ENCODE data around the gene PFDN2. TPM values are rescaled to one million over a fixed set of nuclear protein-coding genes. Genes with fewer than 3 reads are reported as not detected.

Gene PFDN2
- total RNA-seq, 2 donors from 2014 or later: 30.3 to 38.2 TPM

GRCh38 chr1:161088587-161089110 lies 29.2 kb downstream of the PFDN2 start:
- ATAC-seq: peak; percentile 25
- DNase-seq: peak in 1 of 2 donors; percentile 27
- intact Hi-C loops (cut with DNase I, micrococcal nuclease): no loop called here

- ATAC-seq: peak; percentile 32
- DNase-seq: no peak
- intact Hi-C loops (cut with DNase I, micrococcal nuclease): no loop called here
These were observed 31.4 kb downstream of the PFDN2 start for GRCh38 chr1:161086457-161086856.

- DNase-seq (peak in 1 of 2 donors; percentile 21), ATAC-seq (no peak)
- intact Hi-C loops (cut with DNase I, micrococcal nuclease): no loop called here
These were observed 32.7 kb downstream of the PFDN2 start for GRCh38 chr1:161085165-161085564.

DNA sequence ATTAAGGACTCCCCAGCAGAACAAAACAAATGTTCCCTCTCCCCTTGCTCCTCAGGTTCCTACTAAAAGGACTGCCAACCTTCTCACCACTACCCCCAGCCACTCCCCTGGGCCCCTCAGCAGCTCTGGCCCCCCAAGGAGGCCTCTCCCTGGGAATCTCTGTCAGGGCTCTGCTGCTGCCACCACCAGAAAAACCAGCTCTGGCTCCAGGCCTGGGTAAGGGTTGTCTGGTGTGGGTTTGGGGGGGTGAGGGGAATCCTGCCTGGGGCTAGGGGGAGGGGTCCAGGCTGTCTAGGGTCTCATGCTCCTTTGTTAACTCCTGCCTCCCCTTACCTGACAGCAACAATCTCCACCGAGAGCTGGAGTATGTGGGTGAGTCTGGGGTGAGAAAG lies 33.2 kb downstream of the PFDN2 start:
- ATAC-seq (no peak), DNase-seq (peak in 1 of 2 donors; percentile 17)
- intact Hi-C loops (cut with DNase I, micrococcal nuclease): no loop called here

DNA sequence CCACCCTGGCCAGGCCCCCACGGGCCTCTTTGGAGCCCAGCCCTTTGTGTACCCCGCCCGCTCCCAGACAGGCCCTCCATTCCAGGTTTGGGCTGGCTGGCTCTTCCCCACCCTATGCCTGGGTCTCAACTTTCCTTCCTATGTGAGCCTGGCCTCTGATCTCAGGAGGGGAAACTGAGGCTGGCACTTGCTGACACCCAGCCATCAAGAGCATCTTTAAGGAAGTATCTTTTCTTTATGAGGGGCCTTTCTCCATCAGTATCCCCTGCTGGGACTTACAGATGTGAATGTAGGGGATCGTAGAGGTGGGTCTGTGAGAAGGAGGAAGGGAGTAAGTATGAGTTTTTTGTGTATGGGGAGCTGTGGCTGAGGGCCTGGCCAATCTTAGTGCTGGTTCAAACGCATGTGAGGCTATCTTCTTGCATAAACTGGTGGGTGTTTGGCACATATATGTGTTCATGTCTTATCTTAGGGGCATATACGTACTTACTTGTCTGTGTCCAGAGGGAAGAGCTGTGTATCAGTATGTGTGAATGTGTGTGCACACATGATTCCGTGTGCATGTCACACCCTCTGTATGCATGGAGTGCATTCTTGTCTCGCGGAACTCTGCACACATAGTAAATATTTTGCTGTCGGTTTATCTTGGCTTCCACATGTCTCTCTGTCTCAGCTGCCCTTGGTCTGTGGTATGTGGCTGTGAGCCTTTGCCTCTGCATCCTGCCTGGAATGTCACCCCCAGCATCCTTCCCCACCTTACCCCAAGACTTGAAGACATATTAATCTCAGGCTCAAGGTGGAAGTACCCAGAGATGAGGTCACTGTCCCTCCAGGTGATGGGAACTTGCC lies 33.9 kb downstream of the PFDN2 start:
- intact Hi-C loops (cut with DNase I, micrococcal nuclease): no loop called here
- ATAC-seq (no peak), DNase-seq (no peak)

GRCh38 chr1:161082996-161083747 lies 34.7 kb downstream of the PFDN2 start:
- DNase-seq (peak; percentile 67 to 91), ATAC-seq (peak; percentile 85)
- intact Hi-C loops (cut with DNase I, micrococcal nuclease): no loop called here

DNA sequence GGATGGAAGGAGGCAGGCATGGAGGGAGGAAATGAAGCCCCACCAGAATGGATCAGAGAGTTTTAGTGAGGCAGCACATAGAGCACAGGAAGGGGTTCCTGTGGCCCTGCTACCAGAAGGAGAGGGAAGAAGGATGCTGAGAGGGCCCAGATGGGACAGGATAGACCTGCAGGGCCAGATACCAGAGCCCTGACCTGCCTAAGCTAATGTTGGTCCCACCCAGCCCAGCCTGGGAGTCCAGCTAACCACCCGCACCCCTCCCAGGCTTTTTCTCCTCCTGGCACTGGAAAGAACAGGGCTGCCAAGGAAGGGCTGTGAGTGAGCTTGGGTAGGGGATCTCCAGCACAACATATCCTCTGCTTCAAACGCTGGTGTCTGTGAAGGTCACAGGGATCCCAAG lies 35.4 kb downstream of the PFDN2 start:
- DNase-seq (no peak), ATAC-seq (no peak)
- intact Hi-C loops (cut with DNase I, micrococcal nuclease): no loop called here

DNA sequence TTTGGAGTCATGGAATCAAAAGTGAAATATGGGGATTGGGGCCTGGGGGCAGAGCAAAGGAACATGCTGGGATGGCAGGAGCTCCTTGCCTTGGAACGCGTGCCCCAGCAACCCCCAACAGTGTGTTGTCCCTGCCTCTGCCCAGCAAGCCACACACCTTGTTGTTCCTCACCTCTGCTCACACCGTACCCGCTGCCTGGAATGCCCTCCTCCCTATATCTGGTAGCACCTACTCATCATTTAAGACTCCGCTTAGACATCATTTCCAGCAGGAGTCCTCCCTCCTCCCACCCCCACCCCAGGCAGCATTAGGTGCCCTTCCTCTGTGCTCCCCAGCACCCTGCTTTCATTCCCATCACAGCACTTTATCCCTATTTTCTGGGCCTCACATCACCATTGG lies 36.3 kb downstream of the PFDN2 start:
- no peak for DNase-seq
- intact Hi-C loops (cut with DNase I, micrococcal nuclease): no loop called here
- no peak for ATAC-seq

GRCh38 chr1:161080441-161081405 lies 37.1 kb downstream of the PFDN2 start:
- ATAC-seq: no peak
- intact Hi-C loops (cut with DNase I, micrococcal nuclease): no loop called here
- no peak for DNase-seq

- intact Hi-C loops (cut with DNase I, micrococcal nuclease): no loop called here
- ATAC-seq (no peak), DNase-seq (no peak)
These were observed 38.3 kb downstream of the PFDN2 start for GRCh38 chr1:161079436-161080110.

GRCh38 chr1:161077426-161077825 lies 40.4 kb downstream of the PFDN2 start:
- ATAC-seq (no peak), DNase-seq (no peak)
- intact Hi-C loops (cut with DNase I, micrococcal nuclease): no loop called here

DNA sequence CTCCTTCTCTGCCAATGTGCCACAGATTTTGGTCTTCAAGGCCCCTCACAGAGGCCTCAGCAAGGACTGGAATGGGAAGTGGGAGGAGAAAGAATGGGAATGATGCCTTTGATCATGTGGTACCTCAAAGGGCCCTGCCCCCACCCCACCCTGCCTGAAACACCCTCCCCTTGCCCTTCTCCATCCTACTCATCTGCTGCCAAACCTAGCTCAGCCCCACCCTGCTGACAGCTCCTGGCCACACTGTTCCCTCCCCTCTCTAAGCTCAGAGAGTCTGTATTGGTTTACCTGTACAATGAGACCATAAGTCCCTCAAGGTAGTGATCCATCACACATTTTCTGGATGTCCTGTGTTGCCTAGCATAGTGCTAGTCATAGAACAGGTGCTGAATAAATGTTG lies 41.4 kb downstream of the PFDN2 start:
- intact Hi-C loops (cut with DNase I, micrococcal nuclease): no loop called here
- ATAC-seq (no peak), DNase-seq (no peak)

DNA sequence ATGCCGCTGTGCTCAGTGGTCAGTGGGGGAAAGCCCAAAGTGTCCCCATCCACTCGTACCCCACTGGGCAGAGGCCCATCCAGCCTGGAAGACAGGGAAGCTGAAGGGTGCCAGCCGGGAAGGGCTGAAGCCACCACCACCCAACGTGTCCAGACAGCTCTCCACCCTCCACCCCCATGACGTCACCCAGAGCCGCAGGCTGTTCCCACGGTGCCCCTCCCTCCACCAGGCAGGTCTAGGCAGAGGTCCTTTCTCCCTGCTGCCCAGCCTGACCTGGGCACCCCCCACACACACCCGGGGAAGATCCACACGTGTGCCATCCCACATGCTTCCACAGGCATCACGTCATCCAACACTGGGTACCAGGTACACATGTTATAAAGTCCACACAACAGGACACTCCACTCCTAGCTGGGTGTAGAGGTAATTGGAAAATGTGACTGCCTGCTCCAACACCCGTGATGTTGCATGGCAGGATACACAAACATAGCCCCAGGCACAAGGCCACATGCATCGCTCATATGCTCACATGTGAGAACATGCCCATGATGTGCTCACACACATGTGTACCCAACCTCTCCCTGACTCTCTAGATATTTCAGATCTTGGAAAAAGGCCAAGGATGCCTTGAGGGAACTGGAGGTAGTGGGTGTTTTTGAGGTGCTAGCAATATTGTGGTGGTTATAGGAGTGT lies 43.0 kb downstream of the PFDN2 start:
- DNase-seq (no peak), ATAC-seq (no peak)
- intact Hi-C loops (cut with DNase I, micrococcal nuclease): no loop called here

DNA sequence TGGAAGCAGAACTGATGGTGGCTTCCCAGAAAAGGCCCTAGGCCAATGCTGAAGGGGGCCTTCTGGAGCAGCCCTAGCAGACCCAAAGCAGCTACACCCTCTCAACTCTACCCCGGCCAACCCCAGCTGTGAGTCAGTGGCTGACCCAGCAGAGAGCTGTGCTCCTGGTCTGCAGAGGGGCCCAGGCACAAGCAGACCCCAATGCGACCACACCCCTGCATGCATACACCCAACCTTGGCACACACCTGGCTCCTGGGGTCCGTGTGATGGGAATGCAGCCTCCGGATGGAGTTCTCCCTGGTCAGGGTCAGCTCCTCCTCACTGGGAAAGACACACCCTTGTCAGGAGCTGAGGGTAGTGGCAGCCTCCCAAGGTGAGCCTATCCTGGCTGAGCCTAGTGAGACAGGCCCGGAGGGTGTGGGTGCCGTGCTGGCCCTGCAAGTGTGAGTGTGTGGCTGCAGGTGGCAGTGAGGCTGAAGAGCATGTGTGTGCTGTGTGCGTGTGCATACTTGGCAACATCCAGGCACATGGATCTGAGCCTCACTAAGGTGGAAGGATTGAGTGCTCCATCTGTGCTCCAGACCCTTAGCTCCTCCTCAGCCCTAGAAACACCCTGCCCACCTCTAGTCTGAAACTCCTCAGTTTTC lies 44.2 kb downstream of the PFDN2 start:
- intact Hi-C loops (cut with DNase I, micrococcal nuclease): no loop called here
- ATAC-seq (peak; percentile 95), DNase-seq (peak; percentile 70)

DNA sequence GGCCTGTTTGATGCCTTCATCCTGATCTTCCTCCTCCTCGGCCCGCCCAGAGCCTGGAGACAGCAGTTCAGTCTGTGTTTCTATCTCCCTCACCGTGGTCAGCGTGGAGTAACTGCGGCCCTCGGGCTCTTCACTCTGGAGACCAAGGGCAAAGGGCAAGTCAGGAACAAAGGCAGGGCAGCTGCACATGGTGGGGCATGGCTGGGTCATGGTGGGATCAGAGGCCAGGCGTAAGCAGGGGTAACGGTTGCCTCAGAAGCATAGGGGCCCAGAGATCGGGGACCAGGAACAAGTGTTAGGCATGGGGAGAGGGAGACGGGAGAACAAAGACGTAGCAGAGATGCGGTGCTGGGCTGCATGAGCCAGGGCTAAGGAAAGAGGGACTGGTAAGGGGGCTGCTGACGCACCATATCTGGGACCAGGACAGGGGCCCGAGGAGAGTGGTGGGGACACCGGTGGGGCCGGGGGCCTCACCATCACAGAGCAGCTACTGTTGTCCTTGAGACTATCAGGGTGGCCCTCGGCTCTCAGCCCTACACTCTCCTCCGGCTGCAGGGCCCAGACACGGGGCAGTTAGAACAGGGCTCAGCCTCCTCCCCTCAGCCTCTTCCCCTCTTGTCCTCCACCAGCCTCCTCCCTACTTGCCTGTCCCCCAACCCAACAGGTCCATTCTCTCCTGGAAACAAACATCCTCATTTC lies 44.9 kb downstream of the PFDN2 start:
- DNase-seq (no peak), ATAC-seq (no peak)
- intact Hi-C loops (cut with DNase I, micrococcal nuclease): no loop called here

DNA sequence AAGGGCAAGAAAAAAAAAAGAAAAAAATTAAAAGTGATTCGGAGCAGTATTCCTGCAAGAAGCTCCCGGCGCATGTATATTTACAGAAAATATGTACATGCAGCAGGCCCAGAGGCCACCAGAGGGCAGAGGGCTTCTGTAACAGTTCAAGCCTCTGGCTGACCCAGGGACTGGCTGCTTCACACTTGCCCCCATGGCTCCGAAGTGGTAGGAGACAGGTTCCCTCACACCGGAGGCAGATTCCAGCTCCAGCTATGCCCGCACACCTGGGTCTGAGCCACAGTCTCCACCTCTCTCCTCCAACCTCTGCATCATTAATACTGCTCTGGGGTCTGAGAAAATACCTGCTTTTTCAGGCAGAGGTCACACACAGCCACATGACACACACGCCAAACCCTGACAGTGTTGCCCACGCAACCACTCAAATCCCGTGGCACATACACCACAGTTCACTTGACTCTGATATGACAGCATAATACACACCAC lies 45.9 kb downstream of the PFDN2 start:
- intact Hi-C loops (cut with DNase I, micrococcal nuclease): no loop called here
- DNase-seq: peak; percentile 53 to 74
- ATAC-seq: peak; percentile 40

- DNase-seq (no peak), ATAC-seq (no peak)
- intact Hi-C loops (cut with DNase I, micrococcal nuclease): no loop called here
These were observed 47.1 kb downstream of the PFDN2 start for GRCh38 chr1:161070761-161071160.

Data from left colon (tissue), 2 donors.